Activated CD4-positive, CD25-positive, alpha-beta regulatory T cell treated with anti-CD3 and anti-CD28 coated beads, Interleukin-2, amount 50 U/mL, for 16 hours (primary cell): ENCODE measurements around the gene SAG.
"Not testable (repeated sequence)": the region's sequence is repeated elsewhere in the genome, so short reads cannot be mapped to it uniquely, and the experiment has no call there.

Experiments used
- DNase-seq: peaks from one replicate; pipeline ENCODE4 v3.0.0-alpha.2; 2020; ENCODE audit warnings: low read depth, low spot score

Gene SAG

GRCh38 chr2:233354500-233354924 lies 46.9 kb downstream of the SAG start:
- DNase-seq, result no peak

GRCh38 chr2:233354971-233355574 lies 47.5 kb downstream of the SAG start:
- DNase-seq, result no peak

GRCh38 chr2:233355916-233356315 lies 48.3 kb downstream of the SAG start:
- DNase-seq, result no peak

- no peak for DNase-seq
Observed at GRCh38 chr2:233356546-233357308, 49.1 kb downstream of the SAG start.

GRCh38 chr2:233358335-233358734 lies 50.7 kb downstream of the SAG start:
- DNase-seq, result no peak

GRCh38 chr2:233358947-233359346 lies 51.3 kb downstream of the SAG start:
- DNase-seq, result no peak

GRCh38 chr2:233359823-233360222 lies 52.2 kb downstream of the SAG start:
- no peak for DNase-seq

- no peak for DNase-seq
Observed at GRCh38 chr2:233360771-233361176, 53.2 kb downstream of the SAG start.

GRCh38 chr2:233361297-233361696 lies 53.7 kb downstream of the SAG start:
- DNase-seq, result no peak

GRCh38 chr2:233362742-233363141 lies 55.1 kb downstream of the SAG start:
- no peak for DNase-seq

GRCh38 chr2:233363744-233364235 lies 56.2 kb downstream of the SAG start:
- DNase-seq, result no peak

- DNase-seq, result no peak
Observed at GRCh38 chr2:233365861-233366520, 58.4 kb downstream of the SAG start.

GRCh38 chr2:233367586-233367985 lies 60.0 kb downstream of the SAG start:
- DNase-seq, result no peak

- no peak for DNase-seq
Observed at GRCh38 chr2:233368756-233369155, 61.1 kb downstream of the SAG start.

GRCh38 chr2:233369462-233369861 lies 61.8 kb downstream of the SAG start:
- no peak for DNase-seq

- DNase-seq, result no peak
Observed at GRCh38 chr2:233369897-233370685, 62.5 kb downstream of the SAG start.

- no peak for DNase-seq
Observed at GRCh38 chr2:233371641-233372040, 64.0 kb downstream of the SAG start.

GRCh38 chr2:233372855-233373254 lies 65.2 kb downstream of the SAG start:
- no peak for DNase-seq

GRCh38 chr2:233373316-233373715 lies 65.7 kb downstream of the SAG start:
- DNase-seq, result no peak

GRCh38 chr2:233374776-233375175 lies 67.2 kb downstream of the SAG start:
- DNase-seq, result not testable (repeated sequence)

- DNase-seq, result no peak
Observed at GRCh38 chr2:233375490-233376314, 68.1 kb downstream of the SAG start.
